Suprapubic skin (tissue), 4 donors: ENCODE results near the gene GGT1. TPM values are rescaled to one million over a fixed set of nuclear protein-coding genes. Genes with fewer than 3 reads are reported as not detected.
A peak's percentile ranks its signal among the peaks of the same experiment; 100 is the strongest.
"Not testable (repeated sequence)": the region's sequence is repeated elsewhere in the genome, so short reads cannot be mapped to it uniquely, and the experiment has no call there.

Source experiments
- DNase-seq, 2 donors: peaks; one replicate each; pipeline ENCODE4 v3.0.0-alpha.2; 2019; ENCODE audit warnings: low spot score in 2 of 2
- H3K27ac ChIP-seq: fragments of 200-600 bp; sonication (generic); one replicate; pipeline ENCODE4 v1.5.1; 2019
- H3K27me3 ChIP-seq: fragments of 200-600 bp; sonication (generic); one replicate; pipeline ENCODE4 v1.5.1; 2019
- H3K36me3 ChIP-seq: fragments of 200-600 bp; sonication (generic); one replicate; pipeline ENCODE4 v1.5.1; 2019
- H3K4me1 ChIP-seq: fragments of 200-600 bp; sonication (generic); one replicate; pipeline ENCODE4 v1.5.1; 2019
- H3K4me3 ChIP-seq: fragments of 200-600 bp; sonication (generic); one replicate; pipeline ENCODE4 v1.5.1; 2019; ENCODE audit warnings: mild to moderate bottlenecking
- H3K9me3 ChIP-seq: fragments of 200-600 bp; sonication (generic); one replicate; pipeline ENCODE4 v1.5.1; 2019
- EP300 ChIP-seq: sonication (generic); formaldehyde crosslinking; IDR thresholded peaks from one replicate; pipeline ENCODE4 v1.6.1; 2017; ENCODE audit warnings: antibody characterized with exemption
- POLR2A ChIP-seq, 2 donors: fragments of 450-650 bp; IDR thresholded peaks; one replicate each; pipeline ENCODE4 v1.6.1; 2017; ENCODE audit warnings: antibody characterized with exemption in 2 of 2, mild to moderate bottlenecking in 2 of 2, moderate library complexity in 2 of 2
- POLR2AphosphoS5 ChIP-seq, 3 donors: sonication (generic); formaldehyde crosslinking; IDR thresholded peaks; one replicate each; pipeline ENCODE4 v1.6.1; 2017; ENCODE audit warnings: antibody characterized with exemption in 3 of 3
- WGBS: methylation state at CpG from one replicate; pipeline ENCODE4 v1.1.5; 2018; 5-methylcytosine and 5-hydroxymethylcytosine counted together
- total RNA-seq, 4 donors: library from RNA; depleted of rRNA; stranded (reverse); fragments of >200 nt; gene quantifications; one replicate each; pipeline ENCODE4 v1.1.0, GENCODE V29; 2016
- TF ChIP-seq, protein P1 (sequence below), 2 donors: fragments of 200-600 bp in 1 of 2; fragments of 450-650 bp in 1 of 2; sonication (generic) in 1 of 2; IDR thresholded peaks; one replicate each; pipeline ENCODE4 v1.5.1; 2016 to 2019; ENCODE audit warnings: antibody characterized with exemption in 2 of 2, mild to moderate bottlenecking in 1 of 2, moderate library complexity in 1 of 2

GGT1 gene
- total RNA-seq, 4 donors from 2014 or later: 1.7 to 9.1 (median 5.6) TPM

DNA sequence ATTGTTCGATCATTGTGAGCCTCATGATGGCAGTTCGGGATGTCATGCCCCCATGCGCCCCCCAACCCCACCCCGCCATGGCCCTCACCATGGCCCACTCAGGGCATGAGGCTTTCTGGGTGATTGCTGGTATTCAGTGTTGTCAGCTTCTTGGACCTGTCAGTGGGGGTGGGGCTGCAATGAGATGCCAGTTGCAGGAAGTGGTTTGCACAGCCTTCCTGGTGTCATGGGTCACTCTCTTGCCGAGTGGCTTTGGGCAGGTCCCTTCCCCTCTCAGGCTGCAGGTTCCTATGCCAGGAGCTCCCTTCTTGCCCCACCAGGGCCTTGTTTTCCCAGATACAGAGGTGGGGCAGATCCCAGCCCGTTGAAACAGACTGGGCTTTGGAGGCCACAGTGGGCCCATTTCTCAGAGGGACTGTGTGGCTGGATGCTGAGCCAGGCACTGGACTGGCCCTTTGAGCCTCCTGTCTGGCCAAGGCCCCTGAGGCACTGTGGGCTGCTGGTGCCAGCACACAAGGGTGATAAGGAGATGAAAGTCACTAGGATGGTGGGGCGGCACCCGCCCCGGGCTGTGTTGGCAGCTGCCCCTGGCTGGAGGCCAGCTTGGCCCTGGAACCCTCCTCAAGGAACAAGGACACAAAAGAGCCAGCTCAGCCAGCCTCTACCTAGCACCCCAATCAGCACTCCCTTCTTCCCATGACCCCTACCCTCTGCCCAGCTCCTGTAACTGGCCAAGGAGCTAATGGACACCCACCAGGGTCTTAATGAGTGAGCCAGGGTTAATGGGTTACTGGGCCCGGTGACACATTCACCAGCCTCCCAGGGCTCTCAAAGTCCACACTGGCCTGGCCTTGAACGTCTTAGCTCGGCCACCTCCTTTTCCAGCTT is 1.5 kb upstream of the GGT1 start:
- H3K4me3 ChIP-seq: no peak overlapping the region
- peak in 1 of 2 donors; percentile 62 for DNase-seq
- H3K9me3 ChIP-seq: no peaks in the 10 kb centered on the region
- no peaks in the 10 kb centered on the region for H3K27me3 ChIP-seq
- TF ChIP-seq, protein P1, sequence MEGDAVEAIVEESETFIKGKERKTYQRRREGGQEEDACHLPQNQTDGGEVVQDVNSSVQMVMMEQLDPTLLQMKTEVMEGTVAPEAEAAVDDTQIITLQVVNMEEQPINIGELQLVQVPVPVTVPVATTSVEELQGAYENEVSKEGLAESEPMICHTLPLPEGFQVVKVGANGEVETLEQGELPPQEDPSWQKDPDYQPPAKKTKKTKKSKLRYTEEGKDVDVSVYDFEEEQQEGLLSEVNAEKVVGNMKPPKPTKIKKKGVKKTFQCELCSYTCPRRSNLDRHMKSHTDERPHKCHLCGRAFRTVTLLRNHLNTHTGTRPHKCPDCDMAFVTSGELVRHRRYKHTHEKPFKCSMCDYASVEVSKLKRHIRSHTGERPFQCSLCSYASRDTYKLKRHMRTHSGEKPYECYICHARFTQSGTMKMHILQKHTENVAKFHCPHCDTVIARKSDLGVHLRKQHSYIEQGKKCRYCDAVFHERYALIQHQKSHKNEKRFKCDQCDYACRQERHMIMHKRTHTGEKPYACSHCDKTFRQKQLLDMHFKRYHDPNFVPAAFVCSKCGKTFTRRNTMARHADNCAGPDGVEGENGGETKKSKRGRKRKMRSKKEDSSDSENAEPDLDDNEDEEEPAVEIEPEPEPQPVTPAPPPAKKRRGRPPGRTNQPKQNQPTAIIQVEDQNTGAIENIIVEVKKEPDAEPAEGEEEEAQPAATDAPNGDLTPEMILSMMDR (IDR thresholded peaks at IDR 0.05): no peak
- no peak for TF ChIP-seq POLR2AphosphoS5 (IDR thresholded peaks at IDR 0.05)
- TF ChIP-seq EP300: no peak
- TF ChIP-seq POLR2A (IDR thresholded peaks at IDR 0.05): no peak
- peaks cover 25% of the 10 kb centered on the region for H3K4me1 ChIP-seq
- no peaks in the 10 kb centered on the region for H3K36me3 ChIP-seq
- no peak overlapping the region for H3K27ac ChIP-seq
- WGBS: 70% methylated on average over 8 of the region's 12 CpGs

DNA sequence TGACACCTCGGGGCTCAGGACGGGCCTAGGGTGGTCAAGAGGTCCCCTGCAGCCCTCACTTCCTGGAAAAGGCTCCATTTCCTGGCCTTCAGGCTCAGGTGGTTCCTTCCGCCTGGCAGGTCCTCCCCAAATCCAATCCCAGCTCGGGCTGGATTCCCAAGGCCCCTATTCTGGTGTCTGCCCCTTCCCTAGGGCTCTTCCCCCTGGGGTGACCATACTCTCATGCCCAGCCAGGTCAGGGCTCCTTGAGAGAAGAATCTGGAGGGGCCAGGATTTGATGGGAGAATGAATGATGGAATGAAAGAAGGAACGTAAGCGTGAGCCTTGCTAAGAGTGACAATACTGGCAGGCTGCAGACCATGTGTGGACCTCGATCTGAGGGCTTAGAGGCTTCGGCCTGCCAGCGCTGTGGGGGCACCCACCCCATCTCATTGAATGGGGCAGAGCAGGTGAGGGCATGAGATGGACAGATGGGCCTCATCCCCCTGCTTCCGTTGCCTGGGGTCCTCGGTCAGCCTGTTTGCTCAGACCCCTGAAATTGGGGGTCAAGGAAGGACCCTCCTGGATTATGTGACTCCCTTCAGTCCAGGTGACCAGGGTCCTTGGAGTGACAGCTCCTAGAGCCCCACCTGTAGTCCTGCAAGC is 766 bp upstream of the GGT1 start:
- H3K27ac ChIP-seq: not testable (repeated sequence)
- 93% methylated on average over 9 of the region's 11 CpGs for WGBS

DNA sequence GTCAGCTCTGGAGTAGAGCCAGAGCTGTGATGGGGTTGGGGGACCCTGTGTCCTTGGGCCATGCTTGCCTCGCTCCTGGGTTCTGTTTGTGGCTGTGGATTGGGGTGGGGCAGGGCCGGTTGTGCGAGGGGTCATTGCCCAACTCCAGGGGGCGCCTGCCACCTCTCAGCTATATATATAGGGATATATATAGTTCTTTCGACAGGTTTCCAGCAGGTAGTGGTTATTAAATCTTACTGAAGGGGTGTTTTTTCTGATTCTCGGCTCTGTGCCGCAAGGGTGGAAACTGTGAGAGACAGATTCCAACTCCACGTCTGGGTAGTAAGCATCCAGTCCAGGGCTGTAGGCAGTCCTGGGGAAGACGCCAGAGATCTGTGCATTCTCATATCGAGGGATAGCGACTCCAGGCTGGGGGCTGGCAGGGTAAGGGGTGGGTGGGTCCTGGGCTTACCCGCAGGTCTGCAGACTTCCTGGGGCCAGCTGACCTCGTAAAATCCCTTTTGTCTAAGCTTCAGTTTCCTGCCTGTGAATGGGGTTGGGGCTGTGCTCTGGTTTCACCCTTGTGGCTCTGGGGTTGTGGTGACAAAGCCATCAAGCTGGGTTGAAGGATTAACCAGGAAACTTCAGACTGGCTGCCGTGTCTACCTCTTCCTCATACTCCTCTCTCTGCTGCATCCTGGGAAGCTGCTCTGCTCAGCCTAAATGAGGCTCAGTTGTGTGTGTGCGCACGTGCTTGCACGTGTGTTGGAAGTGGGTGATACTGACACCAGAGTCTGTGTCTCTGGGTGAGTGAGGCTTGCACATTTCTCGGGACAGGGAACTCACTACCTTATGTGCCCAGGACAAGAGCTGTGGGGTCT is 1.0 kb downstream of the GGT1 start:
- H3K9me3 ChIP-seq, H3K27ac ChIP-seq, DNase-seq, H3K27me3 ChIP-seq, H3K36me3 ChIP-seq: not testable (repeated sequence)
- Histone ChIP-seq H3K4me1 (peaks cover 25% of the 10 kb centered on the region), H3K4me3 (peak overlapping the region; percentile 14)
- WGBS: 23% methylated on average over 16 of the region's 18 CpGs

More for the DNA sequence above, 766 bp upstream of the GGT1 start:
- not testable (repeated sequence) for H3K27me3 ChIP-seq, H3K9me3 ChIP-seq, H3K4me3 ChIP-seq, DNase-seq, H3K36me3 ChIP-seq
- H3K4me1 ChIP-seq: peaks cover 25% of the 10 kb centered on the region

DNA sequence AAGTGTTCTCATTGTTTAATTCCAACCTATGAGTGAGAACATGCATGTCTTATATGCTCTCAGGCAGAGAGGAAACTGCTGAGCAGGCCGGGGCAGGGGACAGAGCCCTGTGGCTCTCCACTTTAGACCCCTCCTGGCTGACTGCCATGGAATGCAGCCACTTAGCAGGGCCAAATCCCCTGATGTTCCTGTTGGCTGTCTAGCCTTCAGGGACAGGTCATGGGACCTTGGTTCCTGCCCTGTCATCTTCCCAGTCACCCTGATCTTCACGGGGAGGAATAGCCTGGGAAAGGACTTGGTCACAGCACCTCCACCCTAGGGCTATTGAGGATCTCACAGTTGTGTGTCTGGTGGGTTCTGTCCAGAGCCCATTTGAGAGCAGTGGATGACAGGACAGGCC is 3.3 kb downstream of the GGT1 start:
- not testable (repeated sequence) for H3K36me3 ChIP-seq, H3K4me3 ChIP-seq, H3K27me3 ChIP-seq, H3K27ac ChIP-seq, DNase-seq, H3K9me3 ChIP-seq
- H3K4me1 ChIP-seq: peaks cover 19% of the 10 kb centered on the region
- 83% methylated on average over 2 of the region's 2 CpGs for WGBS

DNA sequence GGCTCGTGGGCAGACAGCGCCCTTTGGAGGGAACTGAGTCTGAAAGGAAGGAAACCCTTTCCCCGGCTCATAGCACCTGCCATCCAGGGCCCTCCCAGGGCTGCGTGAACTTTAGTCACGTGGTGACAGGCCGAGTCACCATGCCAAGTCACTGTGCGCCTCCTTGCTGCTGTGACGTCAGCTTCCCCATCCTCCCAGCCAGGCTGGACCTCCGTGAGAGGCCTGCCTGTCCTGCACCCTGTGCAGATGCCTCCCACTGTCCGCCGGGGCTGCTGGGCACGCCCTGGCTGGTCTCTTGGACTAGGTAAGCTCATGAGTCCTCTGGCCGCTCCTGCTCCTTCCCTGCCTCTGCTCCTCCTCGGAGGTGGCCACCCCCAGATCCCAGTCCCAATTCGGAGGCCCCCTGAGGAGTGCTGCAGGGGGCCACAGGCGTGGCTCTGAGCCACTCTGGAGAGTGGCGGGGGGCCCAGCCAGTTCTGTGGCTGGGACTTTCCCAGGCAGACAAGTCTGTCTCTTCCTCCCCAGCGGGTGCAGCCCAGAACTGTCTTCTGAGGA is 4.5 kb downstream of the GGT1 start:
- H3K27me3 ChIP-seq, H3K9me3 ChIP-seq, H3K36me3 ChIP-seq, H3K27ac ChIP-seq, H3K4me3 ChIP-seq, DNase-seq: not testable (repeated sequence)
- peaks cover 13% of the 10 kb centered on the region for H3K4me1 ChIP-seq
- 70% methylated on average over 12 of the region's 18 CpGs for WGBS

DNA sequence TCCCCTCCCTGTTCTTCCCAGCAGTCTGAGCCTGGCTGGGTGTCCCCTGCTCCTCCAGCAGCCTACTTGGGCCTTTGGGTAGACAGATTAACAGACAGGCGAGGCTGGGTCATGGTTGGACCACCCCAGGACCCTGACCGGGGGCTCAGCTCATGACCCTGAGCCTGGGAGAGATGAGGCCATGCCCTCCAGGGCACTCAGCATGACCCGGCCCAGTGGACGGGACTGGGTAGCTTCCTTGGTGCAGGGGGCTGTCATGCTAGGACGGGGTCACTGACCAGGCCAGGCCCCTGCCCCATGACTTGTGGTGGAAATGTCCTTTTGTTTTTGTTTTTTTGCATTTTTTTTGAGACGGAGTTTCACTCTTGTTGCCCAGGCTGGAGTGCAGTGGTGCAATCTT is 5.3 kb downstream of the GGT1 start:
- H3K27ac ChIP-seq: not testable (repeated sequence)
- WGBS: 75% methylated on average over 4 of the region's 6 CpGs

DNA sequence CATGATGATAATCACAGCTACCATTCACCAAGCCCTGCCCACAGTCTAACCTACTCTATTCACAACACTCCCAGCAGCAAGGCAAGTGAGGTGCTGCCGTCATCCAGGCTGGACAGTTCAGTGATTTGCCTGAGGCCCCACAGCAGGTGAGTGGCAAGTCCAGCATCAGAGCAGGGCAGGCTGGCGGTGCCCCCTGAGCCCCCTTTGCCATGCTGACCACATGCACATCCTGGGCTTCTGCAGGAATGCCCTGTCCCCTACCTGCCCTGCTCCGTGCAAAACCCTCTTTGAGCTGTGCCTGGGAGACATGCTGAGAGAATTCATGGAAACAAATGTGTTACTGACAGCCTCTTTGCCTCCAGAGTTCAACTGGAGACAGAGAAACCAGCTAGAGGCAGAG is 6.9 kb downstream of the GGT1 start:
- WGBS: no CpG with 5 or more reads among the region's 3 CpGs
- H3K4me3 ChIP-seq, H3K27ac ChIP-seq: not testable (repeated sequence)

More for the DNA sequence above, 5.3 kb downstream of the GGT1 start:
- H3K36me3 ChIP-seq, H3K9me3 ChIP-seq, H3K27me3 ChIP-seq, H3K4me3 ChIP-seq, H3K4me1 ChIP-seq, DNase-seq: not testable (repeated sequence)

DNA sequence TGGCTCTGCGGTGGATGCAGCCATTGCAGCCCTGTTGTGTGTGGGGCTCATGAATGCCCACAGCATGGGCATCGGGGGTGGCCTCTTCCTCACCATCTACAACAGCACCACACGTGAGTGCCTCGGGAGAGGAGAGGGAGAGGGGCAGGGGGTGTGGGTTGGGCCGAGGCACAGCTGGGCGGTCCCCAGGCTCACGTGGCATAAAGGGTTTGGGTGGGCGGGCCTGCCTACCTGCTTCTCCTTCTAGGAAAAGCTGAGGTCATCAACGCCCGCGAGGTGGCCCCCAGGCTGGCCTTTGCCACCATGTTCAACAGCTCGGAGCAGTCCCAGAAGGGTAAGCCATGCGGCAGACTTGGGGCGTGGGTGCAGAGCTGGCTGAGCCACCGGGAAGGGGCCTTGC is 11.8 kb downstream of the GGT1 start:
- not testable (repeated sequence) for H3K36me3 ChIP-seq, H3K27ac ChIP-seq, H3K9me3 ChIP-seq, H3K4me1 ChIP-seq, H3K27me3 ChIP-seq, H3K4me3 ChIP-seq, DNase-seq
- 70% methylated on average over 4 of the region's 15 CpGs for WGBS

More for the DNA sequence above, 6.9 kb downstream of the GGT1 start:
- H3K4me1 ChIP-seq, H3K36me3 ChIP-seq, H3K27me3 ChIP-seq, DNase-seq, H3K9me3 ChIP-seq: not testable (repeated sequence)

DNA sequence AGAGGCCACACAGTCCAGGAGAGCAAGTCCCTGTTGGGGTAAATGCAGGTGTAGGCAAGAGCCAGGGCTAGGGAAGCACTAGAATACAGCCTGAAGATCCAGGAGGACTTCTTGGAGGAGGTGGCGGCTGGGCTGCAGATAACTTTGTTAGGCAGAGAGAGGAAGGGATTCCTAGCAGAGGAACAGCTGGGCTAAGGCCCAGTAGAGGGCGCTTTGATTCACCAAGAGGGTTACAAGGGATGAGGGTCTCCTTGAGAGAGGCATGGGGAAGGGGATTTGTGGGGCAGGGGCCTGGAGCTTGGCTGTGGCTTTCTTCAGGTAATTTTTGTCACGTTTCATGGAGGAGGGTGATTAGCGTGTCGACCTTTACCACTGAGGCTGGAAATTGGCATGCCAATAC is 18.3 kb downstream of the GGT1 start:
- H3K4me3 ChIP-seq, H3K27ac ChIP-seq, DNase-seq, H3K36me3 ChIP-seq, H3K9me3 ChIP-seq, H3K27me3 ChIP-seq, H3K4me1 ChIP-seq: not testable (repeated sequence)
- 60% methylated on average over 4 of the region's 5 CpGs for WGBS

DNA sequence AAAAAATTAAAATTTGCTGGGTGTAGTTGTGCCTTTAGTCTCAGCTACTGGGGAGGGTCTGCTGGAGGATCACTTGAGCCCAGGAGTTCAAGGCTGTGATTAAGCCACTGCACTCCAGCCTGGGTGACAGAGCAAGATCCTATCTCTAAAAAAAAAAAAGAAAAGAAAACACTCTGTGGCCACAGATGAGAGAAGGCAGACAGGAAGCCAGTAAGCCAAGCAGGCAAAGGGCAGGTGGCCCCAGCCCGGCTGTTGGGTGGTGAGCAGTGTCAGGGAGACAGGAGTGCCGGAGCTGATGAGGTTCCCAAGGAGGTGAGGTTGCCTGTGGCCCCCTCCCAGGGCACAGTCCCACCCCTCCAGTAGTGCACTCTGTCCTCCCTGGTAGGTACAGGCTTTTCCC is 19.6 kb downstream of the GGT1 start:
- not testable (repeated sequence) for H3K36me3 ChIP-seq, H3K27ac ChIP-seq, DNase-seq, H3K27me3 ChIP-seq, H3K4me1 ChIP-seq, H3K4me3 ChIP-seq, H3K9me3 ChIP-seq
- 76% methylated on average over 2 of the region's 2 CpGs for WGBS

DNA sequence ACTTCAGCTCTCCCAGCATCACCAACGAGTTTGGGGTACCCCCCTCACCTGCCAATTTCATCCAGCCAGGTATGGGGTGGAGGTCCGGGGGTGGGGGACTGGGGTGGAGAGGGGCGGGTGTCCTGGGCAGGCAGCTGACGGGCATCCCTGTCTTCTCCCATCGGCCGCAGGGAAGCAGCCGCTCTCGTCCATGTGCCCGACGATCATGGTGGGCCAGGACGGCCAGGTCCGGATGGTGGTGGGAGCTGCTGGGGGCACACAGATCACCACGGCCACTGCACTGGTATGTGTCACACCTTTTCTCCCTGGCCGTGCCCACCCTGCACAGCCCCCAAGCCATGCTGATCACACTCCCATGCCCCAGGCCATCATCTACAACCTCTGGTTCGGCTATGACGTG is 24.9 kb downstream of the GGT1 start:
- H3K36me3 ChIP-seq, H3K9me3 ChIP-seq, H3K27ac ChIP-seq, DNase-seq, H3K4me3 ChIP-seq, H3K4me1 ChIP-seq, H3K27me3 ChIP-seq: not testable (repeated sequence)
- 100% methylated on average over 2 of the region's 16 CpGs for WGBS
